ENCODE results near the gene NCKAP1. TPM values are rescaled to one million over a fixed set of nuclear protein-coding genes. Genes with fewer than 3 reads are reported as not detected.

Gene NCKAP1
- total and polyA plus RNA-seq, 7 donors, result 39.6 to 206 (median 160) TPM

DNA sequence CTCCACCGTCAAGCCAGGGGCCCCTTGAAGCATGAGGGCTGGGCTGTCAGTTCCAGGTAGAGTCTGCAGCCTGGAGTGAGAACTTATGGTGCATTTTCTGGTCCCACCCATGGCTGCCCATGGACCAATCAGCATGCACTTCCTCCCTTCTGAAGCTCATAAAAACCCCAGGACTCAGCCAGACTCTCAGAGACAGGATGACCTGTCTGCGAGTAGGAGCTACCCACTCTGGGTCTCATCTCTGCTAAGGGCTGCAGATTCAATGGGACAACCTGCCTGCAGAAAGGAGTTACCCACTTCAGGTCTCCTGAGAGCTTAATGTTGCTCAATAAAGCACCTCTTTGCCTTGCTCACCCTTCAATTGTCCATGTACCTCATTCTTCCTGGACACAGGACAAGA is 30.9 kb upstream of the NCKAP1 start:
- intact Hi-C loops (cut with DNase I), result no loop called here
- Histone ChIP-seq H3K27me3 (no peaks in the 10 kb centered on the region), H3K9me3 (no peaks in the 10 kb centered on the region), H3K36me3 (no peaks in the 10 kb centered on the region), H3K4me3 (no peak overlapping the region), H3K27ac (no peak overlapping the region), H3K4me1 (no peaks in the 10 kb centered on the region)
- WGBS, 2 donors, result 89 to 92% methylated on average over 2 of the region's 2 CpGs
- TF ChIP-seq CTCF (IDR thresholded peaks at IDR 0.05) (no peak), POLR2A (IDR thresholded peaks at IDR 0.05) (no peak), EP300 (IDR thresholded peaks at IDR 0.05) (no peak), POLR2AphosphoS5 (IDR thresholded peaks at IDR 0.05) (no peak)
- no peak for DNase-seq

DNA sequence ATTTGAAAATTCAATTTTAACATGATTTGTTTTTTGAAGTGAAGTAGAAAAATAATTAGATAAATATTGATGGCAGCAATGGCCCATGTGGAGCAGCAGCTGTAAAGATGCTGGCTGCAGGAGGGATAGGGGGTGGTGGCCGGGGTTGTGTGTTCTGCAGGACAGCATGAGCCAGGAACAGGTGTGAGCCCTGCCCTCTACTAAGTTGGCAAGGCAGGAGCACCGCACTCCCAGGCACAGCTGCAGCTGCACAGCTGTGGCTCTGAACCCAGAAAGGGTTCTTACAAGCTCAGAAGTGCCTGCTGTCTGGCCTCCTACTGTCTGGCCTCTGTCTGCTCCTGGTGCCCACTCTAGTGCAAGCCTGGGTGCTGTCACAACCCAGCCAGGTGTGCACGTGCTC is 30.3 kb upstream of the NCKAP1 start:
- DNase-seq, result no peak
- H3K4me3 ChIP-seq, result no peak overlapping the region
- intact Hi-C loops (cut with DNase I), result no loop called here
- no peaks in the 10 kb centered on the region for H3K9me3 ChIP-seq
- H3K4me1 ChIP-seq, result no peaks in the 10 kb centered on the region
- TF ChIP-seq POLR2A (IDR thresholded peaks at IDR 0.05) (no peak), EP300 (IDR thresholded peaks at IDR 0.05) (no peak), CTCF (IDR thresholded peaks at IDR 0.05) (no peak), POLR2AphosphoS5 (IDR thresholded peaks at IDR 0.05) (no peak)
- no peaks in the 10 kb centered on the region for H3K27me3 ChIP-seq
- H3K27ac ChIP-seq, result no peak overlapping the region
- WGBS, 2 donors, result 51 to 70% methylated on average over 3 of the region's 3 CpGs
- H3K36me3 ChIP-seq, result no peaks in the 10 kb centered on the region

DNA sequence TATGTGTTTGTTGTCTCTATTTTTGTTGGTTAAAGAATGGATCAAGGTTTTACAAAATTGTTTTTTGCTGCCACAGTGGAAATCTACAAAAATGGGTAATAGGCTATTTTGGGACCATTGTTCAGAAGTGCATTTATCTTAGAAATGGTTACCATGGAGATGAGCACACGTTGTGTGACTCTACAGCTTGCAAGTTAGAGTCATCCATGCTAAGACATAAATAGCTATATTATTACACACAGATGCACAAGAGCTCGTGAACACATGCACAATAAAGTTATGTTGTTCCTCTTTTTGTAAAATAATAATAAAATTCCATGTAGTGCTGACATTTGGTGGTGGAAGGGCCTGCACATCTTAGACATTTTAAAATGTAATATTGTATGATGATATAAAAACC is 24.8 kb upstream of the NCKAP1 start:
- H3K27ac ChIP-seq, result no peak overlapping the region
- H3K4me3 ChIP-seq, result no peak overlapping the region
- DNase-seq, result no peak
- intact Hi-C loops (cut with DNase I), result no loop called here
- TF ChIP-seq CTCF (IDR thresholded peaks at IDR 0.05) (no peak), POLR2A (IDR thresholded peaks at IDR 0.05) (no peak), EP300 (IDR thresholded peaks at IDR 0.05) (no peak), POLR2AphosphoS5 (IDR thresholded peaks at IDR 0.05) (no peak)
- H3K36me3 ChIP-seq, result no peaks in the 10 kb centered on the region
- no peaks in the 10 kb centered on the region for H3K9me3 ChIP-seq
- 23 to 24% methylated on average over 2 of the region's 2 CpGs for WGBS, 2 donors
- H3K27me3 ChIP-seq, result no peaks in the 10 kb centered on the region
- H3K4me1 ChIP-seq, result no peaks in the 10 kb centered on the region

GRCh38 chr2:183060571-183061231 is 22.4 kb upstream of the NCKAP1 start:
- Histone ChIP-seq H3K4me1 (peaks cover 0 to 11% (median 8%) of the 10 kb centered on the region in 4 donors), H3K36me3 (no peaks in the 10 kb centered on the region), H3K27me3 (no peaks in the 10 kb centered on the region), H3K4me3 (no peak overlapping the region), H3K27ac (no peak overlapping the region), H3K9me3 (no peaks in the 10 kb centered on the region)
- intact Hi-C loops (cut with DNase I), result no loop called here
- WGBS, 2 donors, result 84 to 92% methylated on average over 14 of the region's 14 CpGs
- TF ChIP-seq CTCF (IDR thresholded peaks at IDR 0.05), result no peak
- TF ChIP-seq POLR2AphosphoS5 (IDR thresholded peaks at IDR 0.05), result no peak
- no peak for TF ChIP-seq POLR2A (IDR thresholded peaks at IDR 0.05)
- no peak for DNase-seq

- no peaks in the 10 kb centered on the region for H3K9me3 ChIP-seq
- TF ChIP-seq POLR2AphosphoS5 (IDR thresholded peaks at IDR 0.05) (no peak), CTCF (IDR thresholded peaks at IDR 0.05) (no peak), POLR2A (IDR thresholded peaks at IDR 0.05) (no peak), EP300 (IDR thresholded peaks at IDR 0.05) (no peak)
- intact Hi-C loops (cut with DNase I), result no loop called here
Measured at GRCh38 chr2:183059561-183059960, 21.3 kb upstream of the NCKAP1 start.

More at GRCh38 chr2:183059561-183059960, 21.3 kb upstream of the NCKAP1 start:
- Histone ChIP-seq H3K27ac (no peak overlapping the region), H3K4me1 (peaks cover 0 to 11% (median 8%) of the 10 kb centered on the region in 4 donors), H3K36me3 (no peaks in the 10 kb centered on the region), H3K4me3 (no peak overlapping the region), H3K27me3 (no peaks in the 10 kb centered on the region)
- no peak for DNase-seq
- 51 to 58% methylated on average over 1 of the region's 1 CpG for WGBS, 2 donors

All from sigmoid colon (tissue), 7 donors.